Colonic mucosa (tissue), 4 donors: Measurements from ENCODE around the gene ZDHHC20. TPM values are rescaled to one million over a fixed set of nuclear protein-coding genes. Genes with fewer than 3 reads are reported as not detected.
"Not testable (repeated sequence)": the region's sequence is repeated elsewhere in the genome, so short reads cannot be mapped to it uniquely, and the experiment has no call there.

Experiments used
- DNase-seq: peaks from one replicate; pipeline ENCODE4 v3.0.0-alpha.2; 2020
- H3K27ac ChIP-seq: fragments of 200-600 bp; one replicate; pipeline ENCODE4 v1.8.0; 2021
- H3K27me3 ChIP-seq: fragments of 200-600 bp; one replicate; pipeline ENCODE4 v1.8.0; 2021
- H3K36me3 ChIP-seq: fragments of 200-600 bp; one replicate; pipeline ENCODE4 v1.8.0; 2021
- H3K4me1 ChIP-seq: fragments of 200-600 bp; one replicate; pipeline ENCODE4 v1.8.0; 2021; ENCODE audit warnings: mild to moderate bottlenecking
- H3K4me3 ChIP-seq: fragments of 200-600 bp; one replicate; pipeline ENCODE4 v1.8.0; 2021
- H3K9ac ChIP-seq, 2 donors: one replicate each; pipeline ENCODE4 v1.7.0; 2013; ENCODE audit warnings: control low read depth in 2 of 2, low read depth in 2 of 2, low read length in 2 of 2
- H3K9me3 ChIP-seq: fragments of 200-600 bp; one replicate; pipeline ENCODE4 v1.8.0; 2021
- CTCF ChIP-seq: fragments of 200-600 bp; IDR thresholded peaks from one replicate; pipeline ENCODE4 v1.8.0; 2022; ENCODE audit warnings: antibody characterized with exemption, mild to moderate bottlenecking
- intact Hi-C: fragments of 100-400 bp; cut with DNase I; formaldehyde crosslinking; loops from one replicate; pipeline ENCODE4 v1.14.1; 2022
- total RNA-seq, 2 donors: library from RNA; stranded (reverse); fragmentation: NEBNext Ultra II Directional in 1 of 2; extraction: Animal tissue kit (Norgen Biotek cat#: 25700) in 1 of 2; gene quantifications; one replicate each; pipeline ENCODE4 v1.2.1, GENCODE V29; 2021
- donor health status: healthy.
- donor health status: DM: no; HTN: no; CAD: no.
- donor health status: DM: no; HTN: no; CAD: no.

The ZDHHC20 gene
- total RNA-seq, 2 donors from 2014 or later = 74.0 to 111 TPM

DNA sequence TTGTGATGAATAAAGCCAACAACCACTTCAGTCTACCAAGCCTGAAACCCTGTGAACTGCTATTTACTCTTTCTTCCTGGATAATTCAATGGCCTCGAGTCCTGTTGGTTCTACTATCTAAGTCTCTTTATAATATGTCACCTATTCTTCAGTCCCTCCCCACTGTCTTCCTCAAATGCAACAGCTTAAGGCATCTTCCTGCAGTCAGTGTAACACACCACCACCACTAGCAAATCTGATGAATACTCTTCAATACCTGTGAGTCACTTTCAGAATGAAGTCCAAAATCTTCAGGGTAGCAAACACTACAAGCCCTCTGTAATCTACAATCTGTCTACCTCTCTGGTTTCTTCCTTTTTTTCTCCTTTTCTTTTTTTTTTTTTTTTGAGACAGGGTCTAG, 32.9 kb downstream of the ZDHHC20 start:
- H3K4me3 ChIP-seq = no peak overlapping the region
- no peaks in the 10 kb centered on the region for H3K4me1 ChIP-seq
- no peaks in the 10 kb centered on the region for H3K36me3 ChIP-seq
- no peak for TF ChIP-seq CTCF
- no peaks in the 10 kb centered on the region for H3K27me3 ChIP-seq
- no peaks in the 10 kb centered on the region for H3K9me3 ChIP-seq
- H3K9ac ChIP-seq = no peak overlapping the region
- intact Hi-C loops = no loop called here
- no peak overlapping the region for H3K27ac ChIP-seq
- DNase-seq = no peak

GRCh38 chr13:21420706-21421105, 38.4 kb downstream of the ZDHHC20 start:
- Histone ChIP-seq H3K9ac (no peak overlapping the region), H3K27me3 (no peaks in the 10 kb centered on the region), H3K27ac (no peak overlapping the region), H3K4me3 (no peak overlapping the region), H3K36me3 (no peaks in the 10 kb centered on the region), H3K9me3 (no peaks in the 10 kb centered on the region), H3K4me1 (no peaks in the 10 kb centered on the region)
- no peak for DNase-seq
- intact Hi-C loops = no loop called here
- no peak for TF ChIP-seq CTCF

GRCh38 chr13:21413013-21413412, 46.1 kb downstream of the ZDHHC20 start:
- H3K9ac ChIP-seq = no peak overlapping the region
- intact Hi-C loops = no loop called here
- no peaks in the 10 kb centered on the region for H3K36me3 ChIP-seq
- no peaks in the 10 kb centered on the region for H3K4me1 ChIP-seq
- no peak overlapping the region for H3K4me3 ChIP-seq
- H3K27me3 ChIP-seq = no peaks in the 10 kb centered on the region
- no peak for TF ChIP-seq CTCF
- H3K9me3 ChIP-seq = no peaks in the 10 kb centered on the region
- no peak for DNase-seq
- no peak overlapping the region for H3K27ac ChIP-seq

- H3K4me1 ChIP-seq, H3K36me3 ChIP-seq, H3K27me3 ChIP-seq, H3K4me3 ChIP-seq, DNase-seq, H3K27ac ChIP-seq, H3K9ac ChIP-seq, intact Hi-C loops, H3K9me3 ChIP-seq: not testable (repeated sequence)
These were observed 48.6 kb downstream of the ZDHHC20 start for GRCh38 chr13:21410453-21410852.

- H3K9me3 ChIP-seq = no peaks in the 10 kb centered on the region
- no peak for DNase-seq
- no peak overlapping the region for H3K27ac ChIP-seq
- no peak overlapping the region for H3K4me3 ChIP-seq
- no peaks in the 10 kb centered on the region for H3K27me3 ChIP-seq
- intact Hi-C loops = no loop called here
- H3K4me1 ChIP-seq = no peaks in the 10 kb centered on the region
- H3K9ac ChIP-seq = no peak overlapping the region
- H3K36me3 ChIP-seq = no peaks in the 10 kb centered on the region
- no peak for TF ChIP-seq CTCF
These were observed 53.8 kb downstream of the ZDHHC20 start for GRCh38 chr13:21405309-21405708.

DNA sequence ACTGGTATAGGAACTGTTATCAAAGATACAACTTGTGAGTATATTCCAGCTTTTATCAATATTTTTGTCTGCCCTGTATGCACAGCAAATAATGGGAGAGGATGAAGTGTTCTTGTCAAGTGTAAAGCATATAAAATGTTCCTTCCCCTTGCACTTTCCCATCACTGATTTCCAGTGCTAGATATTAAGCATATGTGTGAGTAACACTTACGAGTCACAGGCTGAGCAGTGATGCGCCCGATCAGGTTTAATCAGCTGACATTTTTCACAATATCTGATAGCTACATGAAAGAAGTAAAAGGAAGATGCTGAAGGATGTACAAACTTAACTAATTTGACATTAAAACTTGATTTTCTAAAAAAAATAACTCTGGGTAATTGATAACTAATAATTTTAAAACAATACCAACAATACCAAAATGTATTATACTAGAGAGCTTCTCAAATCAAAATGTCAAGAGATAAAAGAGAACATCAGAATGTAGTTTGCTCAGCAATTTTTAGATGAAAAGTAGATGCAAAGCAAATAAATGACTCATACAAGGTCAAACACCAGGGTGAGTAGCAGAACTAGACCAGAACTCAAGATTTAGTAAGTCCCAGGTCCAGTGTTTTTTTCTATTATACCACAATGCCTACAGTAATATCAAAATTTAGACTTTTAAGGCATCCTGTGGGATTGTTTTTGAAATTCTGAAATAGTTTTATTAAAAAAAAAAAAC, 56.4 kb downstream of the ZDHHC20 start:
- Histone ChIP-seq H3K9ac (no peak overlapping the region), H3K4me1 (no peaks in the 10 kb centered on the region), H3K27me3 (no peaks in the 10 kb centered on the region), H3K27ac (no peak overlapping the region), H3K4me3 (no peak overlapping the region), H3K36me3 (no peaks in the 10 kb centered on the region), H3K9me3 (no peaks in the 10 kb centered on the region)
- DNase-seq = no peak
- intact Hi-C loops = no loop called here
- TF ChIP-seq CTCF = no peak
